CD14-positive monocyte (primary cell): ENCODE measurements around the gene PLA2G2A. TPM values are rescaled to one million over a fixed set of nuclear protein-coding genes. Genes with fewer than 3 reads are reported as not detected.

ENCODE experiments used
- DNase-seq, 3 donors: peaks; one replicate each; pipeline ENCODE4 v3.0.0-alpha.2; 2011 to 2022
- H2AFZ ChIP-seq: 2 replicates; pipeline ENCODE4 v1.6.0; 2012; ENCODE audit warnings: mild to moderate bottlenecking, low read depth, low read length, inconsistent platforms; ENCODE audit not compliant: insufficient read depth, poor library complexity, severe bottlenecking
- H3K27ac ChIP-seq, 2 donors: 1 replicate in 1 of 2; 2 replicates in 1 of 2; pipeline ENCODE4 v1.5.1; 2012 to 2013; ENCODE audit warnings: low read length in 2 of 2, control low read depth in 1 of 2, inconsistent platforms in 1 of 2, low read depth in 1 of 2, mild to moderate bottlenecking in 1 of 2
- H3K27me3 ChIP-seq, 2 donors: one replicate each; pipeline versions ENCODE4 v1.6.0 to v1.6.1; 2011 to 2013; ENCODE audit warnings: low read length in 2 of 2; ENCODE audit not compliant: control insufficient read depth in 2 of 2, insufficient read depth in 2 of 2
- H3K36me3 ChIP-seq, 2 donors: replicated peaks in 1 of 2; 1 replicate in 1 of 2; 2 replicates in 1 of 2; pipeline versions ENCODE4 v1.5.1 to v1.6.1; 2012 to 2013; ENCODE audit warnings: low read length in 2 of 2, control low read depth in 1 of 2, inconsistent platforms in 1 of 2, mild to moderate bottlenecking in 1 of 2; ENCODE audit not compliant: insufficient read depth in 2 of 2, control insufficient read depth in 1 of 2
- H3K4me1 ChIP-seq, 2 donors: 1 replicate in 1 of 2; 2 replicates in 1 of 2; pipeline versions ENCODE4 v1.5.1 to v1.6.1; 2012 to 2013; ENCODE audit warnings: low read length in 2 of 2, control low read depth in 1 of 2, inconsistent platforms in 1 of 2, mild to moderate bottlenecking in 1 of 2, moderate library complexity in 1 of 2; ENCODE audit not compliant: insufficient read depth in 2 of 2, control insufficient read depth in 1 of 2
- H3K4me2 ChIP-seq: replicated peaks from 2 replicates; pipeline ENCODE3; 2012; ENCODE audit warnings: low read length, moderate library complexity, mild to moderate bottlenecking; ENCODE audit not compliant: poor library complexity, severe bottlenecking; ENCODE audit errors: extremely low read depth
- H3K4me3 ChIP-seq, 3 experiments: fragments of 200-600 bp in 1 of 3; sonication (generic) in 1 of 3; replicated peaks in 1 of 3; 1 replicate in 2 of 3; 2 replicates in 1 of 3; pipeline ENCODE4 v1.5.1; 2011 to 2013; ENCODE audit warnings: low read length in 3 of 3, mild to moderate bottlenecking in 3 of 3, control low read depth in 2 of 3, low read depth in 2 of 3, inconsistent platforms in 1 of 3, moderate library complexity in 1 of 3
- H3K79me2 ChIP-seq: 2 replicates; pipeline ENCODE4 v1.6.0; 2012; ENCODE audit warnings: mild to moderate bottlenecking, control low read depth, inconsistent platforms, low read length, moderate library complexity; ENCODE audit not compliant: insufficient read depth
- H3K9ac ChIP-seq: 2 replicates; pipeline ENCODE4 v1.6.0; 2017; ENCODE audit warnings: low read length, mild to moderate bottlenecking; ENCODE audit not compliant: insufficient read depth, poor library complexity, severe bottlenecking
- H3K9me3 ChIP-seq, 2 donors: replicated peaks in 1 of 2; 1 replicate in 1 of 2; 2 replicates in 1 of 2; pipeline versions ENCODE4 v1.5.1 to v1.6.1; 2012 to 2013; ENCODE audit warnings: low read length in 2 of 2, control low read depth in 1 of 2; ENCODE audit not compliant: control insufficient read depth in 1 of 2, insufficient read depth in 1 of 2
- H4K20me1 ChIP-seq: 2 replicates; pipeline ENCODE4 v1.6.0; 2012; ENCODE audit warnings: mild to moderate bottlenecking, low read length, control low read depth, moderate library complexity; ENCODE audit not compliant: insufficient read depth
- H3K27ac Mint-ChIP-seq, 7 donors: one replicate each; pipeline ENCODE4 v1.8.0; 2020; ENCODE audit warnings: mild to moderate bottlenecking in 7 of 7, mixed read lengths in 7 of 7, moderate library complexity in 6 of 7, inconsistent platforms in 2 of 7
- H3K27me3 Mint-ChIP-seq, 3 donors: one replicate each; pipeline ENCODE4 v1.8.0; 2021 to 2022; ENCODE audit warnings: low read depth in 3 of 3, mild to moderate bottlenecking in 3 of 3, mixed read lengths in 3 of 3, moderate library complexity in 3 of 3, inconsistent platforms in 1 of 3
- H3K36me3 Mint-ChIP-seq, 2 donors: one replicate each; pipeline ENCODE4 v1.8.0; 2020; ENCODE audit warnings: mixed read lengths in 2 of 2, inconsistent platforms in 1 of 2, mild to moderate bottlenecking in 1 of 2
- H3K4me1 Mint-ChIP-seq: one replicate; pipeline ENCODE4 v1.8.0; 2020; ENCODE audit warnings: mild to moderate bottlenecking, mixed read lengths
- H3K4me3 Mint-ChIP-seq, 2 donors: one replicate each; pipeline ENCODE4 v1.8.0; 2020; ENCODE audit warnings: mild to moderate bottlenecking in 2 of 2, mixed read lengths in 2 of 2, moderate library complexity in 1 of 2
- H3K9me3 Mint-ChIP-seq, 7 donors: one replicate each; pipeline ENCODE4 v1.8.0; 2020 to 2022; ENCODE audit warnings: mixed read lengths in 7 of 7, mild to moderate bottlenecking in 6 of 7, moderate library complexity in 6 of 7, inconsistent platforms in 2 of 7
- CTCF ChIP-seq: fragments of 200-600 bp; IDR thresholded peaks from one replicate; pipeline ENCODE4 v1.8.0; 2022; ENCODE audit warnings: antibody characterized with exemption, mild to moderate bottlenecking
- WGBS: methylation state at CpG from one replicate; pipeline ENCODE4 v1.1.5; 2013; ENCODE audit warnings: missing lambda C conversion rate; ENCODE audit not compliant: insufficient coverage; 5-methylcytosine and 5-hydroxymethylcytosine counted together
- intact Hi-C, 2 donors: fragments of 100-400 bp; cut with micrococcal nuclease; formaldehyde crosslinking; loops; one replicate each; pipeline versions ENCODE4 v1.15.0 to v1.15.1; 2023
- polyA plus RNA-seq, 3 donors: library from polyadenylated mRNA; depleted of rRNA in 1 of 3; unstranded in 2 of 3; stranded (reverse) in 1 of 3; fragments of 300-500 nt in 2 of 3; fragments of >200 nt in 1 of 3; fragmentation: Illumina TruSeq in 2 of 3; gene quantifications; 1 replicate in 2 of 3; 2 replicates in 1 of 3; pipeline ENCODE4 v1.2.3, GENCODE V29; 2012 to 2021

PLA2G2A gene
- polyA plus RNA-seq, 3 donors = not detected

GRCh38 chr1:19957779-19958178, 21.6 kb downstream of the PLA2G2A start:
- H3K9me3 ChIP-seq = no peaks in the 10 kb centered on the region
- WGBS = 93% methylated on average over 4 of the region's 4 CpGs
- TF ChIP-seq CTCF = no peak
- H3K4me1 ChIP-seq = no peaks in the 10 kb centered on the region
- Mint-ChIP-seq H3K36me3 (no peaks in the 10 kb centered on the region), H3K27me3 (peaks cover 17 to 19% (median 17%) of the 10 kb centered on the region in 3 donors), H3K9me3 (peaks cover 0 to 6% (median 0%) of the 10 kb centered on the region in 7 donors), H3K27ac (peak overlapping the region in 1 of 7 donors; percentile 17), H3K4me3 (peak overlapping the region in 1 of 2 donors; percentile 2), H3K4me1 (peaks cover 2% of the 10 kb centered on the region)
- H2AFZ ChIP-seq = no peak overlapping the region
- intact Hi-C loops = no loop called here
- DNase-seq = no peak
- no peak overlapping the region for H3K4me2 ChIP-seq
- no peaks in the 10 kb centered on the region for H3K36me3 ChIP-seq
- no peaks in the 10 kb centered on the region for H4K20me1 ChIP-seq
- H3K79me2 ChIP-seq = no peaks in the 10 kb centered on the region
- H3K27me3 ChIP-seq = peaks cover 0 to 2% of the 10 kb centered on the region in 2 donors
- H3K4me3 ChIP-seq = no peak overlapping the region
- H3K9ac ChIP-seq = no peak overlapping the region
- no peak overlapping the region for H3K27ac ChIP-seq

- H3K27me3 ChIP-seq = peaks cover 0 to 2% of the 10 kb centered on the region in 2 donors
- Mint-ChIP-seq H3K36me3 (no peaks in the 10 kb centered on the region), H3K4me1 (peaks cover 2% of the 10 kb centered on the region), H3K27me3 (peaks cover 17 to 20% (median 19%) of the 10 kb centered on the region in 3 donors), H3K9me3 (peaks cover 0 to 6% (median 0%) of the 10 kb centered on the region in 7 donors), H3K27ac (no peak overlapping the region), H3K4me3 (no peak overlapping the region)
- no peaks in the 10 kb centered on the region for H3K79me2 ChIP-seq
- no peak overlapping the region for H2AFZ ChIP-seq
- no peak overlapping the region for H3K4me2 ChIP-seq
- H3K4me3 ChIP-seq = no peak overlapping the region
- 50% methylated on average over 9 of the region's 11 CpGs for WGBS
- no peaks in the 10 kb centered on the region for H4K20me1 ChIP-seq
- intact Hi-C loops = no loop called here
- no peaks in the 10 kb centered on the region for H3K9me3 ChIP-seq
- no peaks in the 10 kb centered on the region for H3K4me1 ChIP-seq
- DNase-seq = no peak
- no peaks in the 10 kb centered on the region for H3K36me3 ChIP-seq
- no peak overlapping the region for H3K27ac ChIP-seq
- TF ChIP-seq CTCF = no peak
- no peak overlapping the region for H3K9ac ChIP-seq
Observed at GRCh38 chr1:19955534-19956170, 23.8 kb downstream of the PLA2G2A start.
